ENCODE measurements around the gene C5orf24.
"Not testable (repeated sequence)": the region's sequence is repeated elsewhere in the genome, so short reads cannot be mapped to it uniquely, and the experiment has no call there.

Gene C5orf24

GRCh38 chr5:134835623-134836022 is 10.1 kb upstream of the C5orf24 start:
- Histone ChIP-seq H3K36me3 (ENCODE audit: control insufficient read depth, insufficient read depth, low read length) (peaks cover 7% of the 10 kb centered on the region), H3K27me3 (ENCODE audit: control insufficient read depth, insufficient read depth, low read length) (no peaks in the 10 kb centered on the region), H3K9ac (ENCODE audit: low read length) (no peak overlapping the region), H3K9me3 (ENCODE audit: control insufficient read depth, low read length) (no peaks in the 10 kb centered on the region), H3K4me3 (ENCODE audit: low read length) (no peak overlapping the region), H3K4me1 (ENCODE audit: control insufficient read depth, insufficient read depth, low read length) (peaks cover 6% of the 10 kb centered on the region)

GRCh38 chr5:134837530-134838181 is 8.1 kb upstream of the C5orf24 start:
- H3K36me3 ChIP-seq (ENCODE audit: control insufficient read depth, insufficient read depth, low read length), result peaks cover 7% of the 10 kb centered on the region
- H3K4me1 ChIP-seq (ENCODE audit: control insufficient read depth, insufficient read depth, low read length), result peaks cover 6% of the 10 kb centered on the region
- H3K4me3 ChIP-seq (ENCODE audit: low read length), result no peak overlapping the region
- no peaks in the 10 kb centered on the region for H3K9me3 ChIP-seq (ENCODE audit: control insufficient read depth, low read length)
- no peak overlapping the region for H3K9ac ChIP-seq (ENCODE audit: low read length)
- no peaks in the 10 kb centered on the region for H3K27me3 ChIP-seq (ENCODE audit: control insufficient read depth, insufficient read depth, low read length)

GRCh38 chr5:134838361-134838760 is 7.4 kb upstream of the C5orf24 start:
- H3K36me3 ChIP-seq (ENCODE audit: control insufficient read depth, insufficient read depth, low read length); H3K9me3 ChIP-seq (ENCODE audit: control insufficient read depth, low read length); H3K27me3 ChIP-seq (ENCODE audit: control insufficient read depth, insufficient read depth, low read length); H3K4me1 ChIP-seq (ENCODE audit: control insufficient read depth, insufficient read depth, low read length); H3K4me3 ChIP-seq (ENCODE audit: low read length); H3K9ac ChIP-seq (ENCODE audit: low read length): not testable (repeated sequence)

- H3K4me3 ChIP-seq (ENCODE audit: low read length), result no peak overlapping the region
- peaks cover 7% of the 10 kb centered on the region for H3K36me3 ChIP-seq (ENCODE audit: control insufficient read depth, insufficient read depth, low read length)
- H3K27me3 ChIP-seq (ENCODE audit: control insufficient read depth, insufficient read depth, low read length), result no peaks in the 10 kb centered on the region
- peaks cover 6% of the 10 kb centered on the region for H3K4me1 ChIP-seq (ENCODE audit: control insufficient read depth, insufficient read depth, low read length)
- H3K9ac ChIP-seq (ENCODE audit: low read length), result no peak overlapping the region
- H3K9me3 ChIP-seq (ENCODE audit: control insufficient read depth, low read length), result no peaks in the 10 kb centered on the region
These were observed 5.0 kb upstream of the C5orf24 start for GRCh38 chr5:134840811-134841210.

GRCh38 chr5:134844252-134844651 is 1.5 kb upstream of the C5orf24 start:
- no peak overlapping the region for H3K9ac ChIP-seq (ENCODE audit: low read length)
- peaks cover 7% of the 10 kb centered on the region for H3K36me3 ChIP-seq (ENCODE audit: control insufficient read depth, insufficient read depth, low read length)
- H3K9me3 ChIP-seq (ENCODE audit: control insufficient read depth, low read length), result no peaks in the 10 kb centered on the region
- H3K4me3 ChIP-seq (ENCODE audit: low read length), result no peak overlapping the region
- no peaks in the 10 kb centered on the region for H3K27me3 ChIP-seq (ENCODE audit: control insufficient read depth, insufficient read depth, low read length)
- H3K4me1 ChIP-seq (ENCODE audit: control insufficient read depth, insufficient read depth, low read length), result peaks cover 14% of the 10 kb centered on the region

- H3K4me1 ChIP-seq (ENCODE audit: control insufficient read depth, insufficient read depth, low read length), result peaks cover 16% of the 10 kb centered on the region
- peaks cover 3% of the 10 kb centered on the region for H3K36me3 ChIP-seq (ENCODE audit: control insufficient read depth, insufficient read depth, low read length)
These were observed 375 bp upstream of the C5orf24 start for GRCh38 chr5:134845335-134845851.

GRCh38 chr5:134846641-134846960 is 833 bp downstream of the C5orf24 start:
- Histone ChIP-seq H3K9ac (ENCODE audit: low read length) (peak overlapping the region; percentile 36), H3K4me1 (ENCODE audit: control insufficient read depth, insufficient read depth, low read length) (peaks cover 16% of the 10 kb centered on the region), H3K27me3 (ENCODE audit: control insufficient read depth, insufficient read depth, low read length) (no peaks in the 10 kb centered on the region), H3K9me3 (ENCODE audit: control insufficient read depth, low read length) (no peaks in the 10 kb centered on the region), H3K4me3 (ENCODE audit: low read length) (peak overlapping the region; percentile 43), H3K36me3 (ENCODE audit: control insufficient read depth, insufficient read depth, low read length) (no peaks in the 10 kb centered on the region)

More at GRCh38 chr5:134845335-134845851, 375 bp upstream of the C5orf24 start:
- Histone ChIP-seq H3K4me3 (ENCODE audit: low read length) (no peak overlapping the region), H3K9me3 (ENCODE audit: control insufficient read depth, low read length) (no peaks in the 10 kb centered on the region), H3K27me3 (ENCODE audit: control insufficient read depth, insufficient read depth, low read length) (no peaks in the 10 kb centered on the region), H3K9ac (ENCODE audit: low read length) (peak overlapping the region; percentile 36)

- not testable (repeated sequence) for H3K9ac ChIP-seq (ENCODE audit: low read length); H3K36me3 ChIP-seq (ENCODE audit: control insufficient read depth, insufficient read depth, low read length); H3K9me3 ChIP-seq (ENCODE audit: control insufficient read depth, low read length); H3K4me3 ChIP-seq (ENCODE audit: low read length); H3K27me3 ChIP-seq (ENCODE audit: control insufficient read depth, insufficient read depth, low read length)
- H3K4me1 ChIP-seq (ENCODE audit: control insufficient read depth, insufficient read depth, low read length), result peaks cover 16% of the 10 kb centered on the region
These were observed 3.7 kb downstream of the C5orf24 start for GRCh38 chr5:134849434-134849933.

- no peaks in the 10 kb centered on the region for H3K9me3 ChIP-seq (ENCODE audit: control insufficient read depth, low read length)
- peaks cover 16% of the 10 kb centered on the region for H3K4me1 ChIP-seq (ENCODE audit: control insufficient read depth, insufficient read depth, low read length)
- H3K36me3 ChIP-seq (ENCODE audit: control insufficient read depth, insufficient read depth, low read length), result peaks cover 6% of the 10 kb centered on the region
- H3K27me3 ChIP-seq (ENCODE audit: control insufficient read depth, insufficient read depth, low read length), result no peaks in the 10 kb centered on the region
- H3K4me3 ChIP-seq (ENCODE audit: low read length), result no peak overlapping the region
- no peak overlapping the region for H3K9ac ChIP-seq (ENCODE audit: low read length)
These were observed 5.6 kb downstream of the C5orf24 start for GRCh38 chr5:134851307-134851923.

- H3K9ac ChIP-seq (ENCODE audit: low read length); H3K4me3 ChIP-seq (ENCODE audit: low read length); H3K9me3 ChIP-seq (ENCODE audit: control insufficient read depth, low read length); H3K27me3 ChIP-seq (ENCODE audit: control insufficient read depth, insufficient read depth, low read length); H3K36me3 ChIP-seq (ENCODE audit: control insufficient read depth, insufficient read depth, low read length); H3K4me1 ChIP-seq (ENCODE audit: control insufficient read depth, insufficient read depth, low read length): not testable (repeated sequence)
These were observed 10.7 kb downstream of the C5orf24 start for GRCh38 chr5:134856465-134856864.

- Histone ChIP-seq H3K27me3 (ENCODE audit: control insufficient read depth, insufficient read depth, low read length) (no peaks in the 10 kb centered on the region), H3K9me3 (ENCODE audit: control insufficient read depth, low read length) (no peaks in the 10 kb centered on the region), H3K36me3 (ENCODE audit: control insufficient read depth, insufficient read depth, low read length) (peaks cover 6% of the 10 kb centered on the region), H3K4me1 (ENCODE audit: control insufficient read depth, insufficient read depth, low read length) (no peaks in the 10 kb centered on the region), H3K9ac (ENCODE audit: low read length) (no peak overlapping the region), H3K4me3 (ENCODE audit: low read length) (no peak overlapping the region)
These were observed 11.6 kb downstream of the C5orf24 start for GRCh38 chr5:134857401-134857800.

GRCh38 chr5:134864707-134865106 is 18.9 kb downstream of the C5orf24 start:
- H3K27me3 ChIP-seq (ENCODE audit: control insufficient read depth, insufficient read depth, low read length), result no peaks in the 10 kb centered on the region
- no peaks in the 10 kb centered on the region for H3K9me3 ChIP-seq (ENCODE audit: control insufficient read depth, low read length)
- H3K4me1 ChIP-seq (ENCODE audit: control insufficient read depth, insufficient read depth, low read length), result no peaks in the 10 kb centered on the region
- no peak overlapping the region for H3K9ac ChIP-seq (ENCODE audit: low read length)
- H3K4me3 ChIP-seq (ENCODE audit: low read length), result no peak overlapping the region
- no peaks in the 10 kb centered on the region for H3K36me3 ChIP-seq (ENCODE audit: control insufficient read depth, insufficient read depth, low read length)
